ENCODE data around the gene LRRFIP2. TPM values are rescaled to one million over a fixed set of nuclear protein-coding genes. Genes with fewer than 3 reads are reported as not detected.
"Not testable (repeated sequence)": the region's sequence is repeated elsewhere in the genome, so short reads cannot be mapped to it uniquely, and the experiment has no call there.

LRRFIP2 gene, protein sequence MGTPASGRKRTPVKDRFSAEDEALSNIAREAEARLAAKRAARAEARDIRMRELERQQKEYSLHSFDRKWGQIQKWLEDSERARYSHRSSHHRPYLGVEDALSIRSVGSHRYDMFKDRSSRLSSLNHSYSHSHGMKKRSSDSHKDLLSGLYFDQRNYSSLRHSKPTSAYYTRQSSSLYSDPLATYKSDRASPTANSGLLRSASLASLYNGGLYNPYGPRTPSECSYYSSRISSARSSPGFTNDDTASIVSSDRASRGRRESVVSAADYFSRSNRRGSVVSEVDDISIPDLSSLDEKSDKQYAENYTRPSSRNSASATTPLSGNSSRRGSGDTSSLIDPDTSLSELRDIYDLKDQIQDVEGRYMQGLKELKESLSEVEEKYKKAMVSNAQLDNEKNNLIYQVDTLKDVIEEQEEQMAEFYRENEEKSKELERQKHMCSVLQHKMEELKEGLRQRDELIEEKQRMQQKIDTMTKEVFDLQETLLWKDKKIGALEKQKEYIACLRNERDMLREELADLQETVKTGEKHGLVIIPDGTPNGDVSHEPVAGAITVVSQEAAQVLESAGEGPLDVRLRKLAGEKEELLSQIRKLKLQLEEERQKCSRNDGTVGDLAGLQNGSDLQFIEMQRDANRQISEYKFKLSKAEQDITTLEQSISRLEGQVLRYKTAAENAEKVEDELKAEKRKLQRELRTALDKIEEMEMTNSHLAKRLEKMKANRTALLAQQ
- total RNA-seq: 42.2 and 48.8 TPM in 2 replicates
- polyA plus RNA-seq: 29.0 and 38.0 TPM in 2 replicates

DNA sequence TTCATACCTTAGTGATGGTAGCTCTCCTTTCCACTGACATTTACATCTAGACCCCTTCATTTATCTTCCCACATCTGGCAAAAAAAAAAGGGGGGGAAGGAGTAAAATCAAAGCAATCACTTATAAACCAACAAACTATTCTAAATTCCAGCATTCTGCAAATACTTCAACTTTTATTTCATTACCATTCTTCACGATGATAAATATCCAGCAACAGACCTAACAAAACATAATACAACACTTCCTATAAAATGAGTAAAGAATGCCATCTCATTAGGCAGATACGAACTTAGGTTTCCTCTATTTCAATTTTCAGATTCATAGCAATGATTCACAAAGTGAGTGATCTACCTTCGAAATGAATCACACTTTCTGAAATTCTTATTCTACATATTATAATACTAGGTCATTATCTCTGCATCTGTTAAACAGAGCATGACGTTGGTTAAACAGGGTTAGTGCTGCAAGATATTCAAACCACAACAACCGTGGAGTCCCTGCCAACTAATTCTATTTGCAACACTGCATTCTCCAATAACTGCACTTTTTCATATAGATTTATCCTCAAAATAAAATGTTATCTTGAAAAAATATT lies at the start of gene LRRFIP2:
LRRFIP2 (minus strand) TSS at position 51 of the 595 bp plus-strand sequence. CDS start 25,599 bp downstream, outside the sequence.
- 21% methylated on average over 5 of the region's 5 CpGs for WGBS (ENCODE audit: low lambda C conversion rate, missing lambda C conversion rate)
- H3K4me1 ChIP-seq (ENCODE audit: insufficient read depth): peaks cover 20% of the 10 kb centered on the region
- no peaks in the 10 kb centered on the region for H3K27me3 ChIP-seq
- peak within 1 kb of the TSS; percentile 99 for H3K27ac ChIP-seq
- H3K4me2 ChIP-seq: peak within 1 kb of the TSS; percentile 74
- H3K9me2 ChIP-seq (replicated peaks; ENCODE audit: insufficient read depth): no peaks in the 10 kb centered on the region
- no peaks in the 10 kb centered on the region for H4K20me1 ChIP-seq (ENCODE audit: insufficient read depth, poor library complexity, severe bottlenecking)
- H3K9me3 ChIP-seq (ENCODE audit: low read depth): no peaks in the 10 kb centered on the region
- no peaks in the 10 kb centered on the region for H3K36me3 ChIP-seq (replicated peaks; ENCODE audit: insufficient read depth, low read depth)
- no peak for DNase-seq (ENCODE audit: low spot score)
- TF ChIP-seq, protein P1, sequence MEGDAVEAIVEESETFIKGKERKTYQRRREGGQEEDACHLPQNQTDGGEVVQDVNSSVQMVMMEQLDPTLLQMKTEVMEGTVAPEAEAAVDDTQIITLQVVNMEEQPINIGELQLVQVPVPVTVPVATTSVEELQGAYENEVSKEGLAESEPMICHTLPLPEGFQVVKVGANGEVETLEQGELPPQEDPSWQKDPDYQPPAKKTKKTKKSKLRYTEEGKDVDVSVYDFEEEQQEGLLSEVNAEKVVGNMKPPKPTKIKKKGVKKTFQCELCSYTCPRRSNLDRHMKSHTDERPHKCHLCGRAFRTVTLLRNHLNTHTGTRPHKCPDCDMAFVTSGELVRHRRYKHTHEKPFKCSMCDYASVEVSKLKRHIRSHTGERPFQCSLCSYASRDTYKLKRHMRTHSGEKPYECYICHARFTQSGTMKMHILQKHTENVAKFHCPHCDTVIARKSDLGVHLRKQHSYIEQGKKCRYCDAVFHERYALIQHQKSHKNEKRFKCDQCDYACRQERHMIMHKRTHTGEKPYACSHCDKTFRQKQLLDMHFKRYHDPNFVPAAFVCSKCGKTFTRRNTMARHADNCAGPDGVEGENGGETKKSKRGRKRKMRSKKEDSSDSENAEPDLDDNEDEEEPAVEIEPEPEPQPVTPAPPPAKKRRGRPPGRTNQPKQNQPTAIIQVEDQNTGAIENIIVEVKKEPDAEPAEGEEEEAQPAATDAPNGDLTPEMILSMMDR (IDR thresholded peaks at IDR 0.05; ENCODE audit: poor library complexity): no peak
- TF ChIP-seq EZH2phosphoT487 (IDR thresholded peaks at IDR 0.05; ENCODE audit: low read depth, severe bottlenecking, unreplicated experiment): no peak
- no peak for TF ChIP-seq EZH2 (IDR thresholded peaks at IDR 0.05; ENCODE audit: borderline replicate concordance)
- H3K4me3 ChIP-seq: peak within 1 kb of the TSS; percentile 99
- peak within 1 kb of the TSS; percentile 99 for H2AFZ ChIP-seq
- peaks cover 74% of the 10 kb centered on the region for H3K79me2 ChIP-seq

DNA sequence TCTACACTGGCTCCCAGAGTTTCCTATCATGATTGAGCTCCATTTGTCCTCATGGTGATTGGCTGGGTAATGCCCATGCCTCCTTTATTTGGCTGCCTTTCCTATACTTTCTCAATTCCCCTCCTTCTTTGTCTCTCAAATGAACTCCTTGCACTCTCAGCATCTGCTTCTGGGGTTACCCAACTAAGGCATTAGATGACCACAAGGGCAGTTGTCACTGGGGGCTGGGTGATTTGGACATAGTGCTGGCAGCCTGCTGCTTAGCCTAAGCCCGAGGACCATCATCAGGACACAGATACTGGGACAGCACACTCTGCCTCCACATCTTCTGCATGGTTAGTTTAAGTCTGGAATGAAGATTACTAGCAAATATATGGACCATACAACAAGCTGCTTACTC lies 49.2 kb upstream of the LRRFIP2 start:
- peak overlapping the region; percentile 28 for H3K27ac ChIP-seq
- TF ChIP-seq EZH2 (IDR thresholded peaks at IDR 0.05; ENCODE audit: borderline replicate concordance) (no peak), EZH2phosphoT487 (IDR thresholded peaks at IDR 0.05; ENCODE audit: low read depth, severe bottlenecking, unreplicated experiment) (no peak)
- TF ChIP-seq, protein P1 (IDR thresholded peaks at IDR 0.05; ENCODE audit: poor library complexity): no peak
- no peaks in the 10 kb centered on the region for H3K36me3 ChIP-seq (replicated peaks; ENCODE audit: insufficient read depth, low read depth)
- no peak for DNase-seq (ENCODE audit: low spot score)
- H2AFZ ChIP-seq: no peak overlapping the region
- peak overlapping the region; percentile 46 for H3K4me2 ChIP-seq
- no peak overlapping the region for H3K4me3 ChIP-seq
- H3K9me2 ChIP-seq (replicated peaks; ENCODE audit: insufficient read depth): no peaks in the 10 kb centered on the region
- H4K20me1 ChIP-seq (ENCODE audit: insufficient read depth, poor library complexity, severe bottlenecking): no peaks in the 10 kb centered on the region
- H3K79me2 ChIP-seq: no peaks in the 10 kb centered on the region
- H3K27me3 ChIP-seq: no peaks in the 10 kb centered on the region
- WGBS (ENCODE audit: low lambda C conversion rate, missing lambda C conversion rate): 92% methylated on average over 1 of the region's 1 CpG
- H3K9me3 ChIP-seq (ENCODE audit: low read depth): no peaks in the 10 kb centered on the region
- H3K4me1 ChIP-seq (ENCODE audit: insufficient read depth): peaks cover 19% of the 10 kb centered on the region

DNA sequence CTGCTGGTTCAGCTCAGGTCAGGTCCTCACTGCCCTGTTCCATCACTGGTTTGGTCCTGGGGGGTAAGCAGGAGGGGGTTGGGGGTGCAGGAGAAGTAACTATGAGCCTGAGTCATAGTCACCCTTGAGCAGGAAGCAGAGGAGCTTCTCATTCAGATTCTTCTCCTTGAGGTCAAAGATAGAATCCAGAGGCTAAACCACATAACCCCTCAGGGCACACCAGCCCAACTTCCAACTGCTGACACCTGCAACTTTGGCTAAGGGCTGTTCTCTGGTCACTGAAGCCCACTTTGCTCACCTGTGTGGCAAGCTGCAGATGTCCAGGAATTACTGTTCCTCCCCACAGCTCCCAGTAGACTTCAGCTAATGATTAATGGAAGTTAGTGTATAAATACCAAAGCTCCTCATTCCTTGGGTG lies 48.8 kb upstream of the LRRFIP2 start:
- Histone ChIP-seq H2AFZ (no peak overlapping the region), H3K4me2 (peak overlapping the region; percentile 46), H3K9me2 (replicated peaks; ENCODE audit: insufficient read depth) (no peaks in the 10 kb centered on the region), H3K36me3 (replicated peaks; ENCODE audit: insufficient read depth, low read depth) (no peaks in the 10 kb centered on the region), H3K4me3 (no peak overlapping the region), H3K4me1 (ENCODE audit: insufficient read depth) (peaks cover 14% of the 10 kb centered on the region), H3K27me3 (no peaks in the 10 kb centered on the region), H3K79me2 (no peaks in the 10 kb centered on the region), H4K20me1 (ENCODE audit: insufficient read depth, poor library complexity, severe bottlenecking) (no peaks in the 10 kb centered on the region), H3K27ac (peak overlapping the region; percentile 28), H3K9me3 (ENCODE audit: low read depth) (no peaks in the 10 kb centered on the region)
- no peak for DNase-seq (ENCODE audit: low spot score)
- TF ChIP-seq EZH2 (IDR thresholded peaks at IDR 0.05; ENCODE audit: borderline replicate concordance) (no peak), EZH2phosphoT487 (IDR thresholded peaks at IDR 0.05; ENCODE audit: low read depth, severe bottlenecking, unreplicated experiment) (no peak)
- TF ChIP-seq, protein P1 (IDR thresholded peaks at IDR 0.05; ENCODE audit: poor library complexity): no peak

DNA sequence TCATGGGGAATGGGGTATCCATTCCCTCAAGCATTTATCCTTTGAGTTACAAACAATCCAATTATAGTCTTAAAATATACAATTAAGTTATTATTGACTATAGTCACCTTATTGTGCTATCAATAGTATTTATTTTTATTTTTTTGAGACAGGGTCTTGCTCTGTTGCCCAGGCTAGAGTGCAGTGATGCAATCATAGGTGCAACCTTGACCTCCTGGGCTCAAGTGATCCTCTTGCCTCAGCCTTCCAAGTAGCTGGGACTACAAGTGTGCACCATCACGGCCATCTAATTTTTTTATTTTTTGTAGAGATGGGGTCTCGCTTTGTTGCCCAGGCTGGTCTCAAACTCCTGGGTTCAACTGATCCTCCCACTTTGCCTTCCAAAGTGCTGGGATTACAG lies 48.2 kb upstream of the LRRFIP2 start:
- not testable (repeated sequence) for H3K79me2 ChIP-seq; H3K9me3 ChIP-seq (ENCODE audit: low read depth); H3K9me2 ChIP-seq (replicated peaks; ENCODE audit: insufficient read depth); H3K27me3 ChIP-seq; H3K36me3 ChIP-seq (replicated peaks; ENCODE audit: insufficient read depth, low read depth); H3K4me2 ChIP-seq; H4K20me1 ChIP-seq (ENCODE audit: insufficient read depth, poor library complexity, severe bottlenecking); H2AFZ ChIP-seq; DNase-seq (ENCODE audit: low spot score); H3K4me3 ChIP-seq
- peaks cover 13% of the 10 kb centered on the region for H3K4me1 ChIP-seq (ENCODE audit: insufficient read depth)
- peak overlapping the region; percentile 28 for H3K27ac ChIP-seq
- 93% methylated on average over 2 of the region's 2 CpGs for WGBS (ENCODE audit: low lambda C conversion rate, missing lambda C conversion rate)
